Liver (tissue), 9 donors: Measurements from ENCODE around the gene MTMR1. TPM values are rescaled to one million over a fixed set of nuclear protein-coding genes. Genes with fewer than 3 reads are reported as not detected.

Experiments used
- DNase-seq: peaks from one replicate; pipeline ENCODE4 v3.0.0-alpha.2; 2017; ENCODE audit warnings: low spot score
- H3K27ac ChIP-seq, 2 donors: one replicate each; pipeline ENCODE4 v1.7.0; 2013; ENCODE audit warnings: inconsistent platforms in 2 of 2, low read length in 2 of 2, control low read depth in 1 of 2, low read depth in 1 of 2, mild to moderate bottlenecking in 1 of 2
- H3K27me3 ChIP-seq, 4 donors: one replicate each; pipeline versions ENCODE4 v1.6.1 to v1.7.0; 2013; ENCODE audit warnings: low read length in 3 of 4, inconsistent platforms in 1 of 4, mild to moderate bottlenecking in 1 of 4, moderate library complexity in 1 of 4; ENCODE audit not compliant: control insufficient read depth in 4 of 4, insufficient read depth in 4 of 4
- H3K36me3 ChIP-seq, 4 donors: one replicate each; pipeline versions ENCODE4 v1.6.1 to v1.7.0; 2013; ENCODE audit warnings: low read length in 3 of 4, mild to moderate bottlenecking in 3 of 4, low read depth in 1 of 4, moderate library complexity in 1 of 4; ENCODE audit not compliant: control insufficient read depth in 4 of 4, insufficient read depth in 3 of 4
- H3K4me1 ChIP-seq, 4 donors: one replicate each; pipeline versions ENCODE4 v1.6.1 to v1.7.0; 2013; ENCODE audit warnings: low read length in 3 of 4, mild to moderate bottlenecking in 3 of 4, moderate library complexity in 1 of 4; ENCODE audit not compliant: control insufficient read depth in 4 of 4, insufficient read depth in 4 of 4
- H3K4me3 ChIP-seq, 3 donors: one replicate each; pipeline versions ENCODE4 v1.6.1 to v1.7.0; 2013; ENCODE audit warnings: low read length in 3 of 3, control low read depth in 1 of 3, low read depth in 1 of 3, mild to moderate bottlenecking in 1 of 3
- H3K9ac ChIP-seq, 2 donors: one replicate each; pipeline ENCODE4 v1.7.0; 2013; ENCODE audit warnings: low read length in 2 of 2, mild to moderate bottlenecking in 2 of 2, moderate library complexity in 2 of 2, control low read depth in 1 of 2, low read depth in 1 of 2
- H3K9me3 ChIP-seq, 4 donors: one replicate each; pipeline versions ENCODE4 v1.6.1 to v1.7.0; 2013; ENCODE audit warnings: low read length in 3 of 4; ENCODE audit not compliant: control insufficient read depth in 4 of 4
- EGR1 ChIP-seq, 2 donors: IDR thresholded peaks; 2 replicates each; pipeline ENCODE4 v1.6.1; 2016 to 2018; ENCODE audit warnings: antibody characterized with exemption in 2 of 2, low read depth in 2 of 2
- FOXA1 ChIP-seq: IDR thresholded peaks from 2 replicates; pipeline ENCODE4 v1.6.1; 2016; ENCODE audit warnings: antibody characterized with exemption
- FOXA2 ChIP-seq: IDR thresholded peaks from 2 replicates; pipeline ENCODE4 v1.6.1; 2016; ENCODE audit warnings: antibody characterized with exemption
- GABPA ChIP-seq, 2 donors: IDR thresholded peaks in 1 of 2; conservative IDR thresholded peaks in 1 of 2; 2 replicates each; pipeline ENCODE4 v1.6.1; 2016; ENCODE audit warnings: antibody characterized with exemption in 2 of 2, mild to moderate bottlenecking in 1 of 2, moderate library complexity in 1 of 2
- HNF4A ChIP-seq, 2 donors: conservative IDR thresholded peaks; 2 replicates each; pipeline ENCODE4 v1.6.1; 2016; ENCODE audit warnings: antibody characterized with exemption in 2 of 2, mild to moderate bottlenecking in 2 of 2
- HNF4G ChIP-seq: IDR thresholded peaks from 2 replicates; pipeline ENCODE4 v1.6.1; 2016; ENCODE audit warnings: antibody characterized with exemption
- JUND ChIP-seq, 2 donors: IDR thresholded peaks; 2 replicates each; pipeline ENCODE4 v1.6.1; 2016; ENCODE audit warnings: antibody characterized with exemption in 2 of 2
- NR2F2 ChIP-seq: IDR thresholded peaks from 2 replicates; pipeline ENCODE4 v1.6.1; 2016; ENCODE audit warnings: antibody characterized with exemption
- RAD21 ChIP-seq, 2 donors: IDR thresholded peaks; 2 replicates each; pipeline ENCODE4 v1.6.1; 2016; ENCODE audit warnings: antibody characterized with exemption in 2 of 2, mild to moderate bottlenecking in 2 of 2
- RXRA ChIP-seq, 2 donors: IDR thresholded peaks; 2 replicates each; pipeline ENCODE4 v1.6.1; 2017 to 2018; ENCODE audit warnings: antibody characterized with exemption in 2 of 2, mild to moderate bottlenecking in 1 of 2
- SP1 ChIP-seq: IDR thresholded peaks from 2 replicates; pipeline ENCODE4 v1.6.1; 2018; ENCODE audit warnings: antibody characterized with exemption, mild to moderate bottlenecking
- TAF1 ChIP-seq: conservative IDR thresholded peaks from 2 replicates; pipeline ENCODE4 v1.6.1; 2016; ENCODE audit warnings: antibody characterized with exemption, mild to moderate bottlenecking
- YY1 ChIP-seq: IDR thresholded peaks from 2 replicates; pipeline ENCODE4 v1.6.1; 2016; ENCODE audit warnings: antibody characterized with exemption, mild to moderate bottlenecking
- WGBS: extraction: QIAGEN DNeasy Blood & Tissue Kit; methylation state at CpG from one replicate; pipeline ENCODE4 v1.1.7; 2013; 5-methylcytosine and 5-hydroxymethylcytosine counted together
- polyA plus RNA-seq, 2 donors: library from polyadenylated mRNA; stranded (reverse) in 1 of 2; unstranded in 1 of 2; fragments of 200-250 nt in 1 of 2; fragments of >200 nt in 1 of 2; fragmentation: Nextera tagmentation in 1 of 2; extraction: Ambion mirVana in 1 of 2; gene quantifications; one replicate each; pipeline versions ENCODE4 v1.2.1 to v1.2.3, GENCODE V29; 2013 to 2015
- total RNA-seq, 2 donors: library from RNA; depleted of rRNA; stranded (reverse); fragments of >200 nt; gene quantifications; one replicate each; pipeline ENCODE4 v1.2.3, GENCODE V29; 2014
- TF ChIP-seq, protein P1 (sequence below): IDR thresholded peaks from 2 replicates; pipeline ENCODE4 v1.6.1; 2016; ENCODE audit warnings: antibody characterized with exemption, mild to moderate bottlenecking
- TF ChIP-seq, protein P2 (sequence below): IDR thresholded peaks from 2 replicates; pipeline ENCODE4 v1.6.1; 2016; ENCODE audit warnings: antibody characterized with exemption
- TF ChIP-seq, protein P3 (sequence below): fragments of 150-350 bp; IDR thresholded peaks from 2 replicates; pipeline ENCODE4 v1.5.1; 2017; ENCODE audit warnings: improper control_type of control experiment, low read depth, low read length; ENCODE audit not compliant: missing input control
- TF ChIP-seq, protein P4 (sequence below): IDR thresholded peaks from 2 replicates; pipeline ENCODE4 v1.6.1; 2016; ENCODE audit warnings: antibody characterized with exemption
- donor health status: healthy.
- donor health status: healthy.
- donor health status: healthy.
- donor health status: healthy.
- donor health status: healthy.

MTMR1 gene
- total and polyA plus RNA-seq, 4 donors = 2.5 to 13.4 (median 7.8) TPM

- Histone ChIP-seq H3K36me3 (peaks cover 0 to 4% (median 0%) of the 10 kb centered on the region in 4 donors), H3K27ac (no peak overlapping the region), H3K9ac (no peak overlapping the region), H3K9me3 (no peaks in the 10 kb centered on the region), H3K4me3 (no peak overlapping the region), H3K27me3 (no peaks in the 10 kb centered on the region), H3K4me1 (no peaks in the 10 kb centered on the region)
- no peak for DNase-seq
- WGBS = 100% methylated on average over 1 of the region's 1 CpG
- TF ChIP-seq, protein P1, sequence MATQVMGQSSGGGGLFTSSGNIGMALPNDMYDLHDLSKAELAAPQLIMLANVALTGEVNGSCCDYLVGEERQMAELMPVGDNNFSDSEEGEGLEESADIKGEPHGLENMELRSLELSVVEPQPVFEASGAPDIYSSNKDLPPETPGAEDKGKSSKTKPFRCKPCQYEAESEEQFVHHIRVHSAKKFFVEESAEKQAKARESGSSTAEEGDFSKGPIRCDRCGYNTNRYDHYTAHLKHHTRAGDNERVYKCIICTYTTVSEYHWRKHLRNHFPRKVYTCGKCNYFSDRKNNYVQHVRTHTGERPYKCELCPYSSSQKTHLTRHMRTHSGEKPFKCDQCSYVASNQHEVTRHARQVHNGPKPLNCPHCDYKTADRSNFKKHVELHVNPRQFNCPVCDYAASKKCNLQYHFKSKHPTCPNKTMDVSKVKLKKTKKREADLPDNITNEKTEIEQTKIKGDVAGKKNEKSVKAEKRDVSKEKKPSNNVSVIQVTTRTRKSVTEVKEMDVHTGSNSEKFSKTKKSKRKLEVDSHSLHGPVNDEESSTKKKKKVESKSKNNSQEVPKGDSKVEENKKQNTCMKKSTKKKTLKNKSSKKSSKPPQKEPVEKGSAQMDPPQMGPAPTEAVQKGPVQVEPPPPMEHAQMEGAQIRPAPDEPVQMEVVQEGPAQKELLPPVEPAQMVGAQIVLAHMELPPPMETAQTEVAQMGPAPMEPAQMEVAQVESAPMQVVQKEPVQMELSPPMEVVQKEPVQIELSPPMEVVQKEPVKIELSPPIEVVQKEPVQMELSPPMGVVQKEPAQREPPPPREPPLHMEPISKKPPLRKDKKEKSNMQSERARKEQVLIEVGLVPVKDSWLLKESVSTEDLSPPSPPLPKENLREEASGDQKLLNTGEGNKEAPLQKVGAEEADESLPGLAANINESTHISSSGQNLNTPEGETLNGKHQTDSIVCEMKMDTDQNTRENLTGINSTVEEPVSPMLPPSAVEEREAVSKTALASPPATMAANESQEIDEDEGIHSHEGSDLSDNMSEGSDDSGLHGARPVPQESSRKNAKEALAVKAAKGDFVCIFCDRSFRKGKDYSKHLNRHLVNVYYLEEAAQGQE = no peak
- TF ChIP-seq JUND (IDR thresholded peaks at IDR 0.05) (no peak), FOXA2 (no peak), HNF4G (no peak), FOXA1 (no peak), YY1 (no peak), TAF1 (no peak), RAD21 (IDR thresholded peaks at IDR 0.05) (no peak)
- TF ChIP-seq, protein P2, sequence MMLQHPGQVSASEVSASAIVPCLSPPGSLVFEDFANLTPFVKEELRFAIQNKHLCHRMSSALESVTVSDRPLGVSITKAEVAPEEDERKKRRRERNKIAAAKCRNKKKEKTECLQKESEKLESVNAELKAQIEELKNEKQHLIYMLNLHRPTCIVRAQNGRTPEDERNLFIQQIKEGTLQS = no peak
- TF ChIP-seq, protein P3, sequence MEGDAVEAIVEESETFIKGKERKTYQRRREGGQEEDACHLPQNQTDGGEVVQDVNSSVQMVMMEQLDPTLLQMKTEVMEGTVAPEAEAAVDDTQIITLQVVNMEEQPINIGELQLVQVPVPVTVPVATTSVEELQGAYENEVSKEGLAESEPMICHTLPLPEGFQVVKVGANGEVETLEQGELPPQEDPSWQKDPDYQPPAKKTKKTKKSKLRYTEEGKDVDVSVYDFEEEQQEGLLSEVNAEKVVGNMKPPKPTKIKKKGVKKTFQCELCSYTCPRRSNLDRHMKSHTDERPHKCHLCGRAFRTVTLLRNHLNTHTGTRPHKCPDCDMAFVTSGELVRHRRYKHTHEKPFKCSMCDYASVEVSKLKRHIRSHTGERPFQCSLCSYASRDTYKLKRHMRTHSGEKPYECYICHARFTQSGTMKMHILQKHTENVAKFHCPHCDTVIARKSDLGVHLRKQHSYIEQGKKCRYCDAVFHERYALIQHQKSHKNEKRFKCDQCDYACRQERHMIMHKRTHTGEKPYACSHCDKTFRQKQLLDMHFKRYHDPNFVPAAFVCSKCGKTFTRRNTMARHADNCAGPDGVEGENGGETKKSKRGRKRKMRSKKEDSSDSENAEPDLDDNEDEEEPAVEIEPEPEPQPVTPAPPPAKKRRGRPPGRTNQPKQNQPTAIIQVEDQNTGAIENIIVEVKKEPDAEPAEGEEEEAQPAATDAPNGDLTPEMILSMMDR = no peak
Measured at GRCh38 chrX:150701377-150701776, 8.2 kb downstream of the MTMR1 start.

DNA sequence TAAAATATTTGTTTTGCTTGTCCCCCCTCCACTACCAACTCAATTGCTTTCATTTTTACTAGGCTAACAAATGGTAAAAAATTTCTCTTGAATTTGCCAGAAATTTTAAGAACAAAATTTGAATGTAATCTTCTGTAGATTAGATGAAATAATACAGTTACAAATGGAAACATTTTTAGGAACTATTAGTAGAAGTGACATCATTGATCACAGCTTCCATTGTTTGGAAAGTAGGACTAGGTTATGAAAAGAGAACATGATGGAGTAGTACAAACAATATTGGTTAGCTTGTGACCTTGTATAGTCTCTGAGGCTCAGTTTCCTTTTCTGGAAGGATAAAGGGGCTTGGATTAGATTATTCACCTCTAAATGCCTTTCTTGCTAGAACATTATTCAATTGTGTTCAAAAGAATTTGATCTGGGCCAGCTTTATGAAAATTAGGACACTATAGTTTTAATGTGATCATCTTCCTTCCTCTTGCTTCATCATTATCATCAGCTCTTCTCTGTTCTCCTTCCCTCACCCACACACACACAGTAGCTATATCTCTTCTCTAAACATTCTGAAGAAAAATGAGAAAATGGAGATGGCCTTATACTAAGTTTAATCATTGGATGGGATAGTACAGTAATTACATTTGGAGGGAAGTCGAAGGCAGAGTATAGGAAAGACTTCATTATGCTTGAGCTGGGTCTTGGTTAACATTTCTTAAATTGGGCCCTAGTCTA is 9.9 kb downstream of the MTMR1 start:
- Histone ChIP-seq H3K27me3 (no peaks in the 10 kb centered on the region), H3K9ac (no peak overlapping the region), H3K36me3 (peaks cover 0 to 2% (median 0%) of the 10 kb centered on the region in 4 donors), H3K4me3 (no peak overlapping the region), H3K9me3 (no peaks in the 10 kb centered on the region), H3K4me1 (no peaks in the 10 kb centered on the region), H3K27ac (no peak overlapping the region)
- no peak for DNase-seq
- 98% methylated on average over 1 of the region's 1 CpG for WGBS
- TF ChIP-seq TAF1 = no peak
- no peak for TF ChIP-seq EGR1 (IDR thresholded peaks at IDR 0.05; ENCODE audit: low read depth in 2 of 2)
- TF ChIP-seq FOXA1 = no peak
- no peak for TF ChIP-seq RXRA (IDR thresholded peaks at IDR 0.05)
- TF ChIP-seq HNF4G = no peak
- TF ChIP-seq, protein P2 = no peak
- TF ChIP-seq JUND (IDR thresholded peaks at IDR 0.05) = no peak
- TF ChIP-seq NR2F2 = no peak
- TF ChIP-seq, protein P4, sequence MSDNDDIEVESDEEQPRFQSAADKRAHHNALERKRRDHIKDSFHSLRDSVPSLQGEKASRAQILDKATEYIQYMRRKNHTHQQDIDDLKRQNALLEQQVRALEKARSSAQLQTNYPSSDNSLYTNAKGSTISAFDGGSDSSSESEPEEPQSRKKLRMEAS = no peak
- TF ChIP-seq, protein P3 = no peak
- no peak for TF ChIP-seq YY1
- no peak for TF ChIP-seq GABPA (IDR thresholded peaks at IDR 0.05 in 1 of 2, conservative IDR thresholded peaks at IDR 0.05 in 1 of 2)
- TF ChIP-seq RAD21 (IDR thresholded peaks at IDR 0.05) = no peak
- no peak for TF ChIP-seq FOXA2
- TF ChIP-seq, protein P1 = no peak
- TF ChIP-seq HNF4A (conservative IDR thresholded peaks at IDR 0.05) = no peak
- TF ChIP-seq SP1 = no peak
